GM23248 (cell line): ENCODE results near the gene CTIF. TPM values are rescaled to one million over a fixed set of nuclear protein-coding genes. Genes with fewer than 3 reads are reported as not detected.

Experiments used
- DNase-seq: peaks from one replicate; pipeline ENCODE4 v3.0.0-alpha.2; 2015
- H2AFZ ChIP-seq: fragments of 200-600 bp; sonication (generic); 2 replicates; pipeline ENCODE4 v1.6.1; 2016; ENCODE audit warnings: antibody characterized with exemption
- H3F3A ChIP-seq: fragments of 200-600 bp; sonication (generic); 2 replicates; pipeline ENCODE4 v1.6.1; 2016; ENCODE audit warnings: mild to moderate bottlenecking, antibody characterized with exemption, mixed run types; ENCODE audit not compliant: insufficient read depth
- H3K27ac ChIP-seq: fragments of 200-600 bp; sonication (generic); 2 replicates; pipeline ENCODE4 v1.5.1; 2016; ENCODE audit warnings: mild to moderate bottlenecking
- H3K27me3 ChIP-seq: fragments of 200-600 bp; sonication (generic); replicated peaks from 2 replicates; pipeline ENCODE4 v1.6.1; 2016; ENCODE audit warnings: mild to moderate bottlenecking; ENCODE audit not compliant: insufficient read depth
- H3K36me3 ChIP-seq: fragments of 200-600 bp; sonication (generic); 2 replicates; pipeline ENCODE4 v1.6.1; 2016; ENCODE audit warnings: low read depth, mild to moderate bottlenecking
- H3K4me1 ChIP-seq: fragments of 200-600 bp; sonication (generic); 2 replicates; pipeline ENCODE4 v1.6.1; 2016; ENCODE audit warnings: mild to moderate bottlenecking; ENCODE audit not compliant: insufficient read depth
- H3K4me2 ChIP-seq: fragments of 200-600 bp; sonication (generic); one replicate; pipeline ENCODE4 v1.6.1; 2016; ENCODE audit warnings: mild to moderate bottlenecking; ENCODE audit not compliant: unreplicated experiment
- H3K4me3 ChIP-seq: fragments of 200-600 bp; sonication (generic); 2 replicates; pipeline ENCODE4 v1.5.1; 2016; ENCODE audit warnings: mild to moderate bottlenecking
- H3K79me2 ChIP-seq: fragments of 200-600 bp; sonication (generic); 2 replicates; pipeline ENCODE4 v1.6.1; 2016; ENCODE audit warnings: mild to moderate bottlenecking; ENCODE audit not compliant: insufficient read depth
- H3K9ac ChIP-seq: fragments of 200-600 bp; sonication (generic); 2 replicates; pipeline ENCODE4 v1.6.1; 2016; ENCODE audit warnings: mild to moderate bottlenecking
- H3K9me2 ChIP-seq: fragments of 200-600 bp; sonication (generic); 2 replicates; pipeline ENCODE4 v1.6.1; 2016; ENCODE audit warnings: mixed run types, mild to moderate bottlenecking, moderate library complexity; ENCODE audit not compliant: insufficient read depth
- H3K9me3 ChIP-seq: fragments of 200-600 bp; sonication (generic); one replicate; pipeline ENCODE4 v1.6.1; 2017; ENCODE audit warnings: low read depth
- H4K20me1 ChIP-seq: fragments of 200-600 bp; sonication (generic); 2 replicates; pipeline ENCODE4 v1.6.0; 2016; ENCODE audit not compliant: insufficient read depth
- EZH2 ChIP-seq: fragments of 200-600 bp; sonication (generic); IDR thresholded peaks from 2 replicates; pipeline ENCODE4 v1.6.1; 2018; ENCODE audit warnings: antibody characterized with exemption, mild to moderate bottlenecking; ENCODE audit not compliant: insufficient read depth, poor library complexity, severe bottlenecking
- EZH2phosphoT487 ChIP-seq: fragments of 200-600 bp; sonication (generic); IDR thresholded peaks from 2 replicates; pipeline ENCODE4 v1.6.1; 2018; ENCODE audit warnings: antibody characterized with exemption, moderate library complexity, mild to moderate bottlenecking, low read depth; ENCODE audit not compliant: insufficient read depth
- WGBS, 2 experiments: methylation state at CpG; one replicate each; pipeline ENCODE4 v1.1.6; 2015 to 2017; ENCODE audit warnings: low lambda C conversion rate in 2 of 2, low coverage in 1 of 2; ENCODE audit errors: missing lambda C conversion rate in 2 of 2; 5-methylcytosine and 5-hydroxymethylcytosine counted together
- in situ Hi-C: fragments of 300-500 bp; cut with MboI; formaldehyde crosslinking; loops from 2 replicates; pipeline ENCODE4 v1.15.0; 2020
- polyA plus RNA-seq: library from polyadenylated mRNA; unstranded; fragments of >200 nt; fragmentation: Nextera tagmentation; extraction: Ambion mirVana; gene quantifications from 2 replicates; pipeline ENCODE4 v1.2.1, GENCODE V29; 2016
- total RNA-seq: library from RNA; depleted of rRNA; stranded (reverse); fragments of >200 nt; shearing (Covaris generic); gene quantifications from 2 replicates; pipeline ENCODE4 v1.2.3, GENCODE V29; 2014

The CTIF gene
- total and polyA plus RNA-seq, 2 experiments from 2014 or later: 21.5 to 46.8 TPM

- Histone ChIP-seq H3K9me2 (no peaks in the 10 kb centered on the region), H3K9ac (no peak overlapping the region), H3K79me2 (no peaks in the 10 kb centered on the region), H3K9me3 (no peaks in the 10 kb centered on the region), H3K4me1 (no peaks in the 10 kb centered on the region), H4K20me1 (no peaks in the 10 kb centered on the region), H3F3A (no peaks in the 10 kb centered on the region), H3K36me3 (peaks cover 16% of the 10 kb centered on the region; the same call in 1 of the 2 replicates), H2AFZ (no peak overlapping the region), H3K4me2 (no peak overlapping the region), H3K27ac (no peak overlapping the region), H3K4me3 (no peak overlapping the region), H3K27me3 (no peaks in the 10 kb centered on the region)
- DNase-seq: no peak
- 75 to 77% methylated on average over 36 to 43 of the region's 43 CpGs for WGBS, 2 experiments
- no peak for TF ChIP-seq EZH2phosphoT487
- TF ChIP-seq EZH2: no peak
- in situ Hi-C loops: no loop called here
Measured at GRCh38 chr18:48859311-48860268, 320.8 kb downstream of the CTIF start.

GRCh38 chr18:48860269-48861180 lies 321.7 kb downstream of the CTIF start:
- H3K9ac ChIP-seq: no peak overlapping the region
- H3K79me2 ChIP-seq: no peaks in the 10 kb centered on the region
- no peak overlapping the region for H3K27ac ChIP-seq
- H3K27me3 ChIP-seq: no peaks in the 10 kb centered on the region
- in situ Hi-C loops: no loop called here
- DNase-seq: no peak
- no peaks in the 10 kb centered on the region for H3K9me2 ChIP-seq
- 83 to 85% methylated on average over 27 to 28 of the region's 28 CpGs for WGBS, 2 experiments
- no peak overlapping the region for H3K4me3 ChIP-seq
- H4K20me1 ChIP-seq: no peaks in the 10 kb centered on the region
- TF ChIP-seq EZH2phosphoT487 (no peak), EZH2 (no peak)
- no peaks in the 10 kb centered on the region for H3K9me3 ChIP-seq
- no peaks in the 10 kb centered on the region for H3F3A ChIP-seq
- no peaks in the 10 kb centered on the region for H3K4me1 ChIP-seq
- no peak overlapping the region for H3K4me2 ChIP-seq
- H3K36me3 ChIP-seq: peaks cover 11% of the 10 kb centered on the region; the same call in 1 of the 2 replicates
- no peak overlapping the region for H2AFZ ChIP-seq

- Histone ChIP-seq H3K9me3 (no peaks in the 10 kb centered on the region), H3K9ac (no peak overlapping the region), H3K36me3 (peaks cover 11% of the 10 kb centered on the region; the same call in 1 of the 2 replicates), H2AFZ (no peak overlapping the region), H3K4me2 (no peak overlapping the region), H3F3A (peaks cover 5% of the 10 kb centered on the region), H3K27me3 (no peaks in the 10 kb centered on the region), H3K4me3 (no peak overlapping the region), H3K4me1 (no peaks in the 10 kb centered on the region), H4K20me1 (no peaks in the 10 kb centered on the region), H3K79me2 (no peaks in the 10 kb centered on the region), H3K9me2 (no peaks in the 10 kb centered on the region), H3K27ac (no peak overlapping the region)
- no peak for TF ChIP-seq EZH2phosphoT487
- TF ChIP-seq EZH2: no peak
- DNase-seq: no peak
- in situ Hi-C loops: no loop called here
- WGBS, 2 experiments: 89 to 97% methylated on average over 15 of the region's 15 CpGs
Measured at GRCh38 chr18:48861181-48861708, 322.4 kb downstream of the CTIF start.

- H2AFZ ChIP-seq: no peak overlapping the region
- no peak for DNase-seq
- H3K4me2 ChIP-seq: no peak overlapping the region
- no peaks in the 10 kb centered on the region for H3K27me3 ChIP-seq
- H3K4me1 ChIP-seq: no peaks in the 10 kb centered on the region
- no peaks in the 10 kb centered on the region for H3K9me3 ChIP-seq
- WGBS, 2 experiments: 95 to 97% methylated on average over 16 of the region's 16 CpGs
- H3K36me3 ChIP-seq: peaks cover 10% of the 10 kb centered on the region; the same call in 1 of the 2 replicates
- no peak overlapping the region for H3K4me3 ChIP-seq
- no peak overlapping the region for H3K27ac ChIP-seq
- in situ Hi-C loops: no loop called here
- no peaks in the 10 kb centered on the region for H4K20me1 ChIP-seq
- no peak overlapping the region for H3K9ac ChIP-seq
- no peaks in the 10 kb centered on the region for H3K79me2 ChIP-seq
- no peaks in the 10 kb centered on the region for H3K9me2 ChIP-seq
- H3F3A ChIP-seq: peaks cover 8% of the 10 kb centered on the region
- TF ChIP-seq EZH2phosphoT487 (no peak), EZH2 (no peak)
Measured at GRCh38 chr18:48862132-48862531, 323.3 kb downstream of the CTIF start.
